K562 (cell line): ENCODE data around the gene IFRD1. TPM values are rescaled to one million over a fixed set of nuclear protein-coding genes. Genes with fewer than 3 reads are reported as not detected.

Experiments
- AFF4 ChIP-seq: sonication (generic); formaldehyde crosslinking; IDR thresholded peaks from 2 replicates; pipeline ENCODE4 v1.8.0; 2023; ENCODE audit warnings: mild to moderate bottlenecking, missing genetic modification reagents
- KLF10 ChIP-seq: fragments of 250-450 bp; sonication (Bioruptor Pico); IDR thresholded peaks from 2 replicates; pipeline ENCODE4 v1.6.1; 2021; ENCODE audit warnings: matching md5 sums
- MAZ ChIP-seq, 2 experiments: fragments of 450-650 bp in 1 of 2; sonication (generic) in 1 of 2; formaldehyde crosslinking; IDR thresholded peaks in 1 of 2; conservative IDR thresholded peaks in 1 of 2; 2 replicates each; pipeline versions ENCODE4 v1.4.0 to v1.5.0; 2020; ENCODE audit warnings: mild to moderate bottlenecking in 1 of 2, missing genetic modification reagents in 1 of 2
- MECOM ChIP-seq: fragments of 250-450 bp; sonication (Bioruptor Pico); IDR thresholded peaks from 2 replicates; pipeline ENCODE4 v1.8.0; 2022; ENCODE audit warnings: inconsistent platforms
- NKRF ChIP-seq: fragments of 450-650 bp; IDR thresholded peaks from 2 replicates; pipeline ENCODE4 v1.6.1; 2016; ENCODE audit warnings: borderline replicate concordance
- PBX2 ChIP-seq, 2 experiments: IDR thresholded peaks in 1 of 2; conservative IDR thresholded peaks in 1 of 2; 2 replicates each; pipeline ENCODE4 v1.6.1; 2016; ENCODE audit warnings: low read depth in 2 of 2, mild to moderate bottlenecking in 1 of 2, missing compliant biosample characterization in 1 of 2, missing genetic modification characterization in 1 of 2, moderate library complexity in 1 of 2
- ZBTB49 ChIP-seq: sonication (generic); formaldehyde crosslinking; IDR thresholded peaks from 2 replicates; pipeline ENCODE4 v1.8.0; 2022; ENCODE audit warnings: missing genetic modification reagents, mild to moderate bottlenecking, borderline replicate concordance
- ZC3H8 ChIP-seq: fragments of 450-650 bp; IDR thresholded peaks from 2 replicates; pipeline ENCODE4 v1.6.1; 2017
- ZNF592 ChIP-seq: fragments of 450-650 bp; IDR thresholded peaks from 2 replicates; pipeline ENCODE4 v1.6.1; 2017; ENCODE audit warnings: antibody characterized with exemption, mild to moderate bottlenecking
- polyA plus RNA-seq, 8 experiments: library from polyadenylated mRNA; depleted of rRNA in 4 of 8; stranded (reverse) in 5 of 8; unstranded in 3 of 8; fragments of >200 nt; fragmentation: Nextera tagmentation in 2 of 8; fragmentation: Illumina TruSeq in 1 of 8; extraction: Ambion mirVana in 2 of 8; extraction: Trizol in 1 of 8; gene quantifications; 2 replicates each; pipeline versions ENCODE4 v1.2.1 to v1.2.3, GENCODE V29; 2011 to 2014; ENCODE audit warnings: inconsistent platforms in 1 of 8, missing spikeins in 1 of 8
- total RNA-seq, 7 experiments: library from RNA; depleted of rRNA in 6 of 7; stranded (reverse); fragments of >200 nt in 6 of 7; fragmentation: Illumina TruSeq in 2 of 7; extraction: Trizol in 2 of 7; gene quantifications; 2 replicates each; pipeline versions ENCODE4 v1.2.1 to v1.2.3, GENCODE V29; 2011 to 2021; ENCODE audit warnings: low replicate concordance in 1 of 7

The IFRD1 gene
- total and polyA plus RNA-seq, 9 of the 15 experiments (the other 6 are each of a cell fraction or from before 2014, with no cell fraction given) = 27.6 to 81.8 (median 68.1) TPM

- TF ChIP-seq ZBTB49 (CRISPR knock-in tag) = no peak
- 0 out of 2 replicates have a peak, but pooled peaks have one; percentile 40 for TF ChIP-seq ZNF592
- no peak for TF ChIP-seq AFF4
- no peak for TF ChIP-seq KLF10 (CRISPR knock-in tag)
- no peak for TF ChIP-seq PBX2 (CRISPR knock-in tag; IDR thresholded peaks at IDR 0.05; ENCODE audit: low read depth)
- TF ChIP-seq PBX2 (tag; conservative IDR thresholded peaks at IDR 0.05; ENCODE audit: low read depth) = no peak
- no peak for TF ChIP-seq MECOM (CRISPR knock-in tag)
- no peak for TF ChIP-seq ZC3H8
- 0 out of 4 replicates have a peak, but pooled peaks of 1 of the 2 experiments have one; percentile 18 for TF ChIP-seq MAZ (CRISPR knock-in tag; conservative IDR thresholded peaks at IDR 0.05 in 1 of 2, IDR thresholded peaks at IDR 0.05 in 1 of 2)
- peak; percentile 36; the same call in 1 of the 2 replicates for TF ChIP-seq NKRF
Observed at GRCh38 chr7:112452102-112452888, 2.0 kb downstream of the IFRD1 start (continued).
